Mesenchymal stem cell (in vitro differentiated cells and primary cell): ENCODE measurements around the gene FAM32A.

Experiments used
- DNase-seq: peaks from one replicate; pipeline ENCODE4 v3.0.0-alpha.2; 2013
- H2AFZ ChIP-seq: one replicate; pipeline ENCODE4 v1.6.1; 2013; ENCODE audit warnings: low read depth, mild to moderate bottlenecking, control low read depth, inconsistent platforms, low read length, moderate library complexity
- H2AK5ac ChIP-seq: 2 replicates; pipeline ENCODE4 v1.6.1; 2013; ENCODE audit warnings: low read length, moderate library complexity, mild to moderate bottlenecking, inconsistent platforms; ENCODE audit not compliant: severe bottlenecking
- H2BK120ac ChIP-seq: one replicate; pipeline ENCODE4 v1.6.1; 2013; ENCODE audit warnings: low read depth, mild to moderate bottlenecking, inconsistent platforms, low read length, moderate library complexity
- H2BK12ac ChIP-seq, 2 experiments: one replicate each; pipeline ENCODE4 v1.6.1; 2013; ENCODE audit warnings: inconsistent platforms in 2 of 2, low read length in 2 of 2, mild to moderate bottlenecking in 2 of 2, moderate library complexity in 2 of 2, control low read depth in 1 of 2
- H2BK15ac ChIP-seq: one replicate; pipeline ENCODE4 v1.6.1; 2013; ENCODE audit warnings: mild to moderate bottlenecking, low read depth, inconsistent platforms; ENCODE audit not compliant: poor library complexity, severe bottlenecking
- H2BK5ac ChIP-seq: 2 replicates; pipeline ENCODE4 v1.6.1; 2013; ENCODE audit warnings: low read depth, mild to moderate bottlenecking, low read length, control low read depth, inconsistent platforms; ENCODE audit not compliant: poor library complexity, severe bottlenecking
- H3K14ac ChIP-seq, 2 experiments: one replicate each; pipeline ENCODE4 v1.6.1; 2013; ENCODE audit warnings: inconsistent platforms in 2 of 2, low read length in 2 of 2, control low read depth in 1 of 2, mild to moderate bottlenecking in 1 of 2, moderate library complexity in 1 of 2
- H3K18ac ChIP-seq, 2 experiments: one replicate each; pipeline ENCODE4 v1.6.1; 2013; ENCODE audit warnings: inconsistent platforms in 2 of 2, low read length in 2 of 2, control low read depth in 1 of 2, low read depth in 1 of 2, mild to moderate bottlenecking in 1 of 2
- H3K23ac ChIP-seq, 2 experiments: one replicate each; pipeline ENCODE4 v1.6.1; 2013; ENCODE audit warnings: inconsistent platforms in 2 of 2, low read length in 2 of 2, mild to moderate bottlenecking in 2 of 2, moderate library complexity in 2 of 2, control low read depth in 1 of 2
- H3K27ac ChIP-seq: 2 replicates; pipeline ENCODE4 v1.5.1; 2013; ENCODE audit warnings: mild to moderate bottlenecking, moderate library complexity, low read length, control low read depth, inconsistent platforms; ENCODE audit not compliant: poor library complexity, severe bottlenecking
- H3K27me3 ChIP-seq, 2 experiments: 2 replicates each; pipeline versions ENCODE4 v1.6.1 to v1.7.0; 2013; ENCODE audit warnings: low read length in 2 of 2, mild to moderate bottlenecking in 2 of 2, moderate library complexity in 2 of 2, control low read depth in 1 of 2, inconsistent platforms in 1 of 2; ENCODE audit not compliant: control insufficient read depth in 1 of 2, insufficient read depth in 1 of 2
- H3K36me3 ChIP-seq, 2 experiments: 2 replicates each; pipeline versions ENCODE4 v1.6.1 to v1.7.0; 2013; ENCODE audit warnings: low read length in 2 of 2, control low read depth in 1 of 2, inconsistent platforms in 1 of 2, low read depth in 1 of 2, mild to moderate bottlenecking in 1 of 2; ENCODE audit not compliant: insufficient read depth in 2 of 2, control insufficient read depth in 1 of 2
- H3K4ac ChIP-seq, 2 experiments: one replicate each; pipeline ENCODE4 v1.6.1; 2013; ENCODE audit warnings: inconsistent platforms in 2 of 2, low read length in 2 of 2, mild to moderate bottlenecking in 2 of 2, moderate library complexity in 2 of 2, control low read depth in 1 of 2, low read depth in 1 of 2
- H3K4me1 ChIP-seq: 2 replicates; pipeline ENCODE4 v1.6.1; 2013; ENCODE audit warnings: low read depth, low read length, control low read depth; ENCODE audit not compliant: control insufficient read depth, insufficient read depth
- H3K4me2 ChIP-seq: 2 replicates; pipeline ENCODE4 v1.6.1; 2013; ENCODE audit warnings: low read length, mild to moderate bottlenecking, inconsistent platforms; ENCODE audit not compliant: poor library complexity, severe bottlenecking
- H3K4me3 ChIP-seq, 2 experiments: 2 replicates each; pipeline versions ENCODE4 v1.5.1 to v1.7.0; 2013; ENCODE audit warnings: low read length in 2 of 2, mild to moderate bottlenecking in 2 of 2, control low read depth in 1 of 2, low read depth in 1 of 2; ENCODE audit not compliant: insufficient read depth in 1 of 2
- H3K79me1 ChIP-seq: replicated peaks from 2 replicates; pipeline ENCODE4 v1.6.1; 2013; ENCODE audit warnings: mild to moderate bottlenecking, control low read depth, low read length, inconsistent platforms; ENCODE audit not compliant: poor library complexity, severe bottlenecking
- H3K9ac ChIP-seq: 2 replicates; pipeline ENCODE4 v1.7.0; 2013; ENCODE audit warnings: mild to moderate bottlenecking, low read length, moderate library complexity
- H3K9me3 ChIP-seq: 2 replicates; pipeline ENCODE4 v1.7.0; 2013; ENCODE audit warnings: mild to moderate bottlenecking, low read length; ENCODE audit not compliant: control insufficient read depth
- H4K8ac ChIP-seq: one replicate; pipeline ENCODE4 v1.6.1; 2013; ENCODE audit warnings: inconsistent platforms, mild to moderate bottlenecking, low read length, moderate library complexity
- H4K91ac ChIP-seq: one replicate; pipeline ENCODE4 v1.6.1; 2013; ENCODE audit warnings: mild to moderate bottlenecking, low read length, inconsistent platforms
- WGBS: methylation state at CpG from one replicate; pipeline ENCODE4 v1.1.7; 2013; ENCODE audit warnings: mixed read lengths; 5-methylcytosine and 5-hydroxymethylcytosine counted together

The FAM32A gene

DNA sequence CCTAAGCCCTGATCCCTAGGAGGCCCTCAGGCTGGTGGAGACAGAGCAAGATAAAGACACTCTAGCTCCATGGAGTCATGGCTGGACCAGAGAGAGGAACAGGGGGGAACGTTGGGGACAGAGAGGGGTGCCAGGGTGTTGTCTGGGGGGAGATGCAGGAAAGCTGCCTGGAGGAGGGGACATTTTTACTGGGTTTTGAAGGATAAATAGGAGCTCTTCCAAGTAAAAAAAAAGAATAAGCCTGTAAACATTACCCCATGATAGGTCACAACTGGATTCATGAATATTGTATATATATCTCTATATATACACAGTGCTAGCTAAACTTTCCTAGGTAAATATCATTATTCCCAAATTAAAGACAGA, 41.0 kb upstream of the FAM32A start:
- no peak overlapping the region for H3K27ac ChIP-seq
- H2AK5ac ChIP-seq: no peak overlapping the region
- no peaks in the 10 kb centered on the region for H3K36me3 ChIP-seq
- no peak overlapping the region for H2AFZ ChIP-seq
- DNase-seq: no peak
- H4K91ac ChIP-seq: no peak overlapping the region
- H2BK5ac ChIP-seq: no peak overlapping the region
- H2BK12ac ChIP-seq: no peak overlapping the region
- no peak overlapping the region for H3K23ac ChIP-seq
- H3K14ac ChIP-seq: no peak overlapping the region
- no peaks in the 10 kb centered on the region for H3K79me1 ChIP-seq
- no peak overlapping the region for H2BK120ac ChIP-seq
- no peak overlapping the region for H3K9ac ChIP-seq
- H3K27me3 ChIP-seq: peaks cover 3 to 10% of the 10 kb centered on the region in 2 experiments
- no peak overlapping the region for H2BK15ac ChIP-seq
- no peak overlapping the region for H3K4me2 ChIP-seq
- WGBS: 56% methylated on average over 1 of the region's 1 CpG
- H3K4me1 ChIP-seq: peaks cover 3% of the 10 kb centered on the region
- H3K4ac ChIP-seq: no peak overlapping the region
- H4K8ac ChIP-seq: no peak overlapping the region
- H3K4me3 ChIP-seq: no peak overlapping the region
- no peaks in the 10 kb centered on the region for H3K9me3 ChIP-seq
- no peak overlapping the region for H3K18ac ChIP-seq

- WGBS: 87% methylated on average over 5 of the region's 5 CpGs
- no peak overlapping the region for H3K18ac ChIP-seq
These were observed 39.1 kb upstream of the FAM32A start for GRCh38 chr19:16146112-16146511.

GRCh38 chr19:16148443-16149229, 36.6 kb upstream of the FAM32A start:
- Histone ChIP-seq H3K4me2 (no peak overlapping the region), H3K27me3 (peaks cover 3 to 8% of the 10 kb centered on the region in 2 experiments), H3K27ac (no peak overlapping the region), H4K8ac (no peak overlapping the region), H3K23ac (peak overlapping the region in 1 of 2 experiments; percentile 78), H3K4ac (no peak overlapping the region), H2BK15ac (no peak overlapping the region), H2BK12ac (no peak overlapping the region), H3K14ac (peak overlapping the region in 1 of 2 experiments; percentile 44), H2AFZ (no peak overlapping the region), H2BK5ac (no peak overlapping the region), H3K79me1 (no peaks in the 10 kb centered on the region), H2AK5ac (no peak overlapping the region), H3K4me3 (no peak overlapping the region), H3K9me3 (no peaks in the 10 kb centered on the region), H4K91ac (no peak overlapping the region), H2BK120ac (no peak overlapping the region), H3K4me1 (peaks cover 1% of the 10 kb centered on the region), H3K36me3 (no peaks in the 10 kb centered on the region), H3K9ac (no peak overlapping the region), H3K18ac (no peak overlapping the region)
- DNase-seq: no peak
- WGBS: 95% methylated on average over 8 of the region's 8 CpGs

More at GRCh38 chr19:16146112-16146511, 39.1 kb upstream of the FAM32A start:
- H2AK5ac ChIP-seq: no peak overlapping the region
- no peaks in the 10 kb centered on the region for H3K79me1 ChIP-seq
- no peak overlapping the region for H2AFZ ChIP-seq
- H2BK15ac ChIP-seq: no peak overlapping the region
- peaks cover 3 to 10% of the 10 kb centered on the region in 2 experiments for H3K27me3 ChIP-seq
- no peaks in the 10 kb centered on the region for H3K36me3 ChIP-seq
- peaks cover 3% of the 10 kb centered on the region for H3K4me1 ChIP-seq
- H3K14ac ChIP-seq: no peak overlapping the region
- H2BK120ac ChIP-seq: no peak overlapping the region
- no peak for DNase-seq
- no peak overlapping the region for H2BK5ac ChIP-seq
- no peak overlapping the region for H2BK12ac ChIP-seq
- no peaks in the 10 kb centered on the region for H3K9me3 ChIP-seq
- H3K27ac ChIP-seq: no peak overlapping the region
- no peak overlapping the region for H3K9ac ChIP-seq
- H3K4ac ChIP-seq: no peak overlapping the region
- no peak overlapping the region for H3K4me2 ChIP-seq
- no peak overlapping the region for H3K4me3 ChIP-seq
- H4K8ac ChIP-seq: no peak overlapping the region
- no peak overlapping the region for H4K91ac ChIP-seq
- no peak overlapping the region for H3K23ac ChIP-seq

GRCh38 chr19:16153582-16154336, 31.5 kb upstream of the FAM32A start:
- Histone ChIP-seq H3K14ac (no peak overlapping the region), H3K4me3 (no peak overlapping the region), H3K4me1 (no peaks in the 10 kb centered on the region), H3K4ac (no peak overlapping the region), H3K27me3 (peaks cover 5 to 11% of the 10 kb centered on the region in 2 experiments), H3K18ac (peak overlapping the region in 1 of 2 experiments; percentile 21), H2BK5ac (no peak overlapping the region), H3K4me2 (no peak overlapping the region), H3K79me1 (no peaks in the 10 kb centered on the region), H3K36me3 (no peaks in the 10 kb centered on the region), H3K27ac (no peak overlapping the region), H2BK15ac (no peak overlapping the region), H2AK5ac (no peak overlapping the region), H2BK12ac (no peak overlapping the region), H3K9ac (no peak overlapping the region), H2AFZ (no peak overlapping the region), H4K8ac (no peak overlapping the region), H3K23ac (no peak overlapping the region), H4K91ac (no peak overlapping the region), H3K9me3 (no peaks in the 10 kb centered on the region), H2BK120ac (no peak overlapping the region)
- no peak for DNase-seq
- WGBS: 76% methylated on average over 11 of the region's 11 CpGs
